Measurements from ENCODE around the gene PICK1. TPM values are rescaled to one million over a fixed set of nuclear protein-coding genes. Genes with fewer than 3 reads are reported as not detected.

The PICK1 gene
- total and polyA plus RNA-seq, 2 donors (not counting 3 experiments of a cell fraction or from before 2014, with no cell fraction given): 18.0 to 20.8 TPM

DNA sequence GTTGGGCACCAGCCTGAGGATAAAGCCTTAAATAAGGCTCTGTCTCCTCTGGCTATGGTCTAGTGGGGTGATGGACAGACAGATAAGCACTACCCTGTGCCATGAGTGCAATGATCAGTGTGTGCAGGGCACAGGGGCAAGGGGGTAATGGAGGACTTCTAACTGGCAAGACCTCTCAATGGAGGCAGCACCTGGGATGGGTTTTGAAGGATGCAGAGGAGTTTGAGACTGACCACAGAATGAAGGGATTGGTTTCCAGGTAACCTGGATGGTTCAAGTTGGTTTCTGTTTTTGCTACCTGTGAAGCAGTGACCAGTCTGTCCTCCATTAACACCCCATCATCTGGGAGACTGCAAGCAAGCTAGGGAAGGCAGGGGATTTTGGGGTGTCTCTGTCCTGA is 27.8 kb upstream of the PICK1 start:
- Histone ChIP-seq H3K9me3 (replicated peaks; ENCODE audit: control insufficient read depth, insufficient read depth, low read length) (no peaks in the 10 kb centered on the region), H2AFZ (ENCODE audit: low read depth, low read length) (no peak overlapping the region), H3K9ac (replicated peaks; ENCODE audit: extremely low read depth, insufficient read depth, low read length) (no peak overlapping the region), H3K36me3 (ENCODE audit: control insufficient read depth in 2 of 2, extremely low read depth in 1 of 2, insufficient read depth in 2 of 2, low read length in 2 of 2) (no peaks in the 10 kb centered on the region), H3K4me2 (ENCODE audit: insufficient read depth, low read length) (no peak overlapping the region), H3K4me3 (replicated peaks in 1 of 3; ENCODE audit: insufficient read depth in 1 of 3, low read depth in 1 of 3, low read length in 3 of 3) (no peak overlapping the region), H4K20me1 (replicated peaks; ENCODE audit: control insufficient read depth, extremely low read depth, insufficient read depth, low read length) (no peaks in the 10 kb centered on the region), H3K27me3 (ENCODE audit: control insufficient read depth in 2 of 2, insufficient read depth in 2 of 2, low read length in 2 of 2) (peaks cover 0 to 5% of the 10 kb centered on the region in 2 experiments), H3K4me1 (ENCODE audit: control insufficient read depth, extremely low read depth, insufficient read depth, low read length) (peaks cover 8% of the 10 kb centered on the region), H3K9me1 (replicated peaks; ENCODE audit: control insufficient read depth, extremely low read depth, insufficient read depth, low read length) (no peaks in the 10 kb centered on the region), H3K27ac (ENCODE audit: insufficient read depth, low read depth, low read length) (no peak overlapping the region), H3K79me2 (ENCODE audit: control insufficient read depth, insufficient read depth, low read length) (no peaks in the 10 kb centered on the region)
- ChIA-PET CTCF (interaction anchor here (0.6 kb wide), 1 partner anchor 23 kb away, joined by 3 read pairs; no protein-coding TSS in a partner anchor), POLR2A (no interaction called here)
- dilution Hi-C loops (cut with MboI; ENCODE audit: extremely low pct_ligation_motif_present, low sequenced_read_pairs) (no loop called here), intact Hi-C loops (cut with micrococcal nuclease) (no loop called here)
- no peak for FAIRE-seq
- DNase-seq (ENCODE audit: low read depth, low spot score): no peak
- BruUV-seq (replicated peaks): no TSS peak
- TF ChIP-seq, protein P1, sequence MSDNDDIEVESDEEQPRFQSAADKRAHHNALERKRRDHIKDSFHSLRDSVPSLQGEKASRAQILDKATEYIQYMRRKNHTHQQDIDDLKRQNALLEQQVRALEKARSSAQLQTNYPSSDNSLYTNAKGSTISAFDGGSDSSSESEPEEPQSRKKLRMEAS (IDR thresholded peaks at IDR 0.05; ENCODE audit: insufficient read depth, insufficient read length): no peak
- TF ChIP-seq JUN (IDR thresholded peaks at IDR 0.05; ENCODE audit: borderline replicate concordance, insufficient read depth, insufficient read length, low read depth) (no peak), MYC (IDR thresholded peaks at IDR 0.05; ENCODE audit: low read depth, low read length) (no peak), POLR2AphosphoS5 (IDR thresholded peaks at IDR 0.05; ENCODE audit: insufficient read depth, low read depth, low read length) (no peak), GATA2 (IDR thresholded peaks at IDR 0.05; ENCODE audit: insufficient read depth, insufficient read length, low read depth, low read length) (no peak), POLR2A (IDR thresholded peaks at IDR 0.05; ENCODE audit: low read depth, low read length) (no peak), FOS (IDR thresholded peaks at IDR 0.05; ENCODE audit: borderline replicate concordance, insufficient read depth, low read length) (no peak), EZH2 (IDR thresholded peaks at IDR 0.05; ENCODE audit: borderline replicate concordance, low read depth, low read length, severe bottlenecking) (no peak)
- TF ChIP-seq, protein P2, sequence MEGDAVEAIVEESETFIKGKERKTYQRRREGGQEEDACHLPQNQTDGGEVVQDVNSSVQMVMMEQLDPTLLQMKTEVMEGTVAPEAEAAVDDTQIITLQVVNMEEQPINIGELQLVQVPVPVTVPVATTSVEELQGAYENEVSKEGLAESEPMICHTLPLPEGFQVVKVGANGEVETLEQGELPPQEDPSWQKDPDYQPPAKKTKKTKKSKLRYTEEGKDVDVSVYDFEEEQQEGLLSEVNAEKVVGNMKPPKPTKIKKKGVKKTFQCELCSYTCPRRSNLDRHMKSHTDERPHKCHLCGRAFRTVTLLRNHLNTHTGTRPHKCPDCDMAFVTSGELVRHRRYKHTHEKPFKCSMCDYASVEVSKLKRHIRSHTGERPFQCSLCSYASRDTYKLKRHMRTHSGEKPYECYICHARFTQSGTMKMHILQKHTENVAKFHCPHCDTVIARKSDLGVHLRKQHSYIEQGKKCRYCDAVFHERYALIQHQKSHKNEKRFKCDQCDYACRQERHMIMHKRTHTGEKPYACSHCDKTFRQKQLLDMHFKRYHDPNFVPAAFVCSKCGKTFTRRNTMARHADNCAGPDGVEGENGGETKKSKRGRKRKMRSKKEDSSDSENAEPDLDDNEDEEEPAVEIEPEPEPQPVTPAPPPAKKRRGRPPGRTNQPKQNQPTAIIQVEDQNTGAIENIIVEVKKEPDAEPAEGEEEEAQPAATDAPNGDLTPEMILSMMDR (IDR thresholded peaks at IDR 0.05; ENCODE audit: extremely low read depth in 1 of 2, insufficient read depth in 1 of 2, low read depth in 1 of 2, low read length in 2 of 2): no peak
